Omental fat pad (tissue), 4 donors: Measurements from ENCODE around the gene TTC9B. TPM values are rescaled to one million over a fixed set of nuclear protein-coding genes. Genes with fewer than 3 reads are reported as not detected.

ENCODE experiments used
- ATAC-seq: fragments of 150-250 bp; one replicate; pipeline ENCODE4 v1.9.1; 2016; ENCODE audit warnings: mild to moderate bottlenecking, moderate library complexity; ENCODE audit not compliant: low FRiP score
- DNase-seq: peaks from one replicate; pipeline ENCODE4 v3.0.0-alpha.2; 2019; ENCODE audit warnings: low spot score
- total RNA-seq, 4 donors: library from RNA; depleted of rRNA; stranded (reverse); fragments of >200 nt; gene quantifications; one replicate each; pipeline ENCODE4 v1.1.0, GENCODE V29; 2016
- TF ChIP-seq, protein P1 (sequence below), 3 donors: fragments of 450-650 bp; IDR thresholded peaks; one replicate each; pipeline ENCODE4 v1.5.1; 2016 to 2017; ENCODE audit warnings: antibody characterized with exemption in 3 of 3, mild to moderate bottlenecking in 3 of 3, moderate library complexity in 2 of 3

Gene TTC9B
- total RNA-seq, 4 donors from 2014 or later = 0.28 TPM; not detected in 3

DNA sequence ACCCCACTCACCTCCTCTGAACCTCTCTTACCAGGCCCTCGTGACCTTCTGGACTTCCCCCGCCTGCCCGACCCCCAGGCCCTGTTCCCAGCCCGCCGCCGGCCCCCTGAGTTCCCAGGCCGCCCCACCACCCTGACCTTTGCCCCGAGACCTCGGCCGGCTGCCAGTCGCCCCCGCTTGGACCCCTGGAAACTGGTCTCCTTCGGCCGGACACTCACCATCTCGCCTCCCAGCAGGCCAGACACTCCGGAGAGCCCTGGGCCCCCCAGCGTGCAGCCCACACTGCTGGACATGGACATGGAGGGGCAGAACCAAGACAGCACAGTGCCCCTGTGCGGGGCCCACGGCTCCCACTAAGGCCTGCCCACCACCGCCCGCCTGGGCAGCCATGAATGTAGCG lies 3.2 kb downstream of the TTC9B start:
- no peak for ATAC-seq
- TF ChIP-seq, protein P1, sequence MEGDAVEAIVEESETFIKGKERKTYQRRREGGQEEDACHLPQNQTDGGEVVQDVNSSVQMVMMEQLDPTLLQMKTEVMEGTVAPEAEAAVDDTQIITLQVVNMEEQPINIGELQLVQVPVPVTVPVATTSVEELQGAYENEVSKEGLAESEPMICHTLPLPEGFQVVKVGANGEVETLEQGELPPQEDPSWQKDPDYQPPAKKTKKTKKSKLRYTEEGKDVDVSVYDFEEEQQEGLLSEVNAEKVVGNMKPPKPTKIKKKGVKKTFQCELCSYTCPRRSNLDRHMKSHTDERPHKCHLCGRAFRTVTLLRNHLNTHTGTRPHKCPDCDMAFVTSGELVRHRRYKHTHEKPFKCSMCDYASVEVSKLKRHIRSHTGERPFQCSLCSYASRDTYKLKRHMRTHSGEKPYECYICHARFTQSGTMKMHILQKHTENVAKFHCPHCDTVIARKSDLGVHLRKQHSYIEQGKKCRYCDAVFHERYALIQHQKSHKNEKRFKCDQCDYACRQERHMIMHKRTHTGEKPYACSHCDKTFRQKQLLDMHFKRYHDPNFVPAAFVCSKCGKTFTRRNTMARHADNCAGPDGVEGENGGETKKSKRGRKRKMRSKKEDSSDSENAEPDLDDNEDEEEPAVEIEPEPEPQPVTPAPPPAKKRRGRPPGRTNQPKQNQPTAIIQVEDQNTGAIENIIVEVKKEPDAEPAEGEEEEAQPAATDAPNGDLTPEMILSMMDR (IDR thresholded peaks at IDR 0.05) = no peak
- no peak for DNase-seq

DNA sequence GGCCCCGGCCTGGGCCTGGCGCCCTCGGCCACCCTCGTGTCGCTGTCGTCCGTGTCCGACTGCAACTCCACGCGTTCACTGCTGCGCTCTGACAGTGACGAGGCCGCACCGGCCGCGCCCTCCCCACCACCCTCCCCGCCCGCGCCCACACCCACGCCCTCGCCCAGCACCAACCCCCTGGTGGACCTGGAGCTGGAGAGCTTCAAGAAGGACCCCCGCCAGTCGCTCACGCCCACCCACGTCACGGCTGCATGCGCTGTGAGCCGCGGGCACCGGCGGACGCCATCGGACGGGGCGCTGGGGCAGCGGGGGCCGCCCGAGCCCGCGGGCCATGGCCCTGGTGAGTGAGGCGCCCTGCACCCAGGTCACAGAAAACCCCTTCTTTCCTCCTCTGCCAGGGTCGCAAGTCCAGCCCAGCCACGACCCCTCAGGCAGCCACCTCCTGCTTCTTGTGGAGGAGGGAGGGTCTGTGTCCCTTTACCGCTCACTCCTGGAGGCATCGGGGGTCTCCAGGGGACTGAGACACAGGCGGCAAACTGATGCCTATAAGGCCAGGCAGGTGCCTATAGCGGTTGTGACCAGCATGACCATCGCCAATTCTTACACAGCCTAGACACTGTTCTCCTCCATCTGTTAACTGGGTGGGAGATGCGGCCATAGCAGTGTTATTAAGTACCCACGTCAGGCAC lies 4.2 kb downstream of the TTC9B start:
- ATAC-seq (no peak), DNase-seq (no peak)
- TF ChIP-seq, protein P1 (IDR thresholded peaks at IDR 0.05) = no peak

DNA sequence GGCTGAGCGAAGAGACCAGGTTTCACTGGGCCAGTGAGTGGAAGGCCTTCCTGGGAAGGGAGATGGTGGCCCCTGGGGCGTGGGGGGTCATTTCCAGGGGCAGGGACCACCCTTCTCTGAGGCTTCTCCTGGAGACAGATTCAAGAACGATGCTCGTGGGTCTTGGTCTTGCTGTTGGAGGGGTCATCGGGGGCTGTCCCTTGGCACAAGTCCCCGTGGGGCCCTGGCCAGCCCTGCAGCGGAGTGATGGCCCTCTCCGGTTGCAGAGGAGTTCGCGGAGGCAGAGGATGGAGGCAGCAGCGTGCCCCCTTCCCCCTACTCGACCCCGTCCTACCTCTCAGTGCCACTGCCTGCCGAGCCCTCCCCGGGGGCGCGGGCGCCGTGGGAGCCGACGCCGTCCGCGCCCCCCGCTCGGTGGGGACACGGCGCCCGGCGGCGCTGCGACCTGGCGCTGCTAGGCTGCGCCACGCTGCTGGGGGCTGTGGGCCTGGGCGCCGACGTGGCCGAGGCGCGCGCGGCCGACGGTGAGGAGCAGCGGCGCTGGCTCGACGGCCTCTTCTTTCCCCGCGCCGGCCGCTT lies 4.8 kb downstream of the TTC9B start:
- DNase-seq (no peak), ATAC-seq (no peak)
- TF ChIP-seq, protein P1 (IDR thresholded peaks at IDR 0.05) = no peak

DNA sequence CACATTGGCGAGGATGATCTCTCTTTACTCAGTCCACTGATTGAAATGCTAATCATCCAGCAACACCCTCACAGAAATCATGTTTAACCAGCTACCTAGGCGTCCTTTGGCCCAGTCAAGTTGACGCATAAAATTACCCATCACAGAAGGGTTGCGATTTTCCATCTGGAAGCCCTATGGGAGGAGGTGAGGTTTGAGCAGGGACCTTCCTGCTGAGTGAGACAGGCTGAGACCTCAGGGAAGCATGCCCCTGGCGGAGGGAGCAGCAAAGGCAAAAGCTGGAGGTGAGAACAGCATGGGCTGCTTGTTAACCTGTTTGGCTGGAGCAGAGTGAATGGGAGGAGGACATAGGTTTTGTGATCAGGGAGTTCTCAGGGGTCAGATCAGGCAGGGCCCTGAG lies 7.3 kb downstream of the TTC9B start:
- TF ChIP-seq, protein P1 (IDR thresholded peaks at IDR 0.05) = no peak
- DNase-seq (no peak), ATAC-seq (no peak)

DNA sequence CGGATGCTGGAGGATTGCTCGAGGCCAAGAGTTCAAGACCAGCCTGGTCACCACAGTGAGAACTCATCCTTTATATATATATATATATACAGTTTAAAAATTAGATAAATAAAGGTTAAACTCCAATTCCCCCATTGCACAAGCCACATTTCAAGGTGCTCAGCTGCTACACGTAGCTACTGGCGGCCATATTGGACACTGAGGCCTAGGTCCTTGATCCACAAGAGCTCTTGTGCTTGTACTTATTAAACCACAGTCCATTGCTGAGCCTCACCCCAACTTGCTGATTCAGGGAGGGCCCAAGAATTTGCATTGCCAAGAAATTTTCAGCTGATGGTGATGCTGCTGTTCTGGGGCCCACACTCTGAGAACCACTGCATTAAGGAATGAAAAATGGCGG lies 9.6 kb downstream of the TTC9B start:
- DNase-seq = no peak
- ATAC-seq = no peak
- TF ChIP-seq, protein P1 (IDR thresholded peaks at IDR 0.05) = no peak

DNA sequence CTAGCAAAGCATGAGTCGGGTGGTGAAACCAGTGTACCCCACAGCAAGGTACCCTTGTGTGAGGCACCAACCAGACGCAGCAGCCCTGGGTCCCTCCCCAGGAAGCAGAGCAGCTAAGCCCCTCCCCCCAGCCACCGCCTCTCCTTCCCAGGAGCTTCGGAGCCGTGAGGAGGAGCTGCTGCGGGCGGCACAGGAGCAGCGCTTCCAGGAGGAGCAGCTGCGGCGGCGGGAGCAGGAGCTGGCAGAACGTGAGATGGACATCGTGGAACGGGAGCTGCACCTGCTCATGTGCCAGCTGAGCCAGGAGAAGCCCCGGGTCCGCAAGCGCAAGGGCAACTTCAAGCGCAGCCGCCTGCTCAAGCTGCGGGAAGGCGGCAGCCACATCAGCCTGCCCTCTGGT lies 12.4 kb downstream of the TTC9B start:
- DNase-seq (no peak), ATAC-seq (no peak)
- TF ChIP-seq, protein P1 (IDR thresholded peaks at IDR 0.05) = no peak

DNA sequence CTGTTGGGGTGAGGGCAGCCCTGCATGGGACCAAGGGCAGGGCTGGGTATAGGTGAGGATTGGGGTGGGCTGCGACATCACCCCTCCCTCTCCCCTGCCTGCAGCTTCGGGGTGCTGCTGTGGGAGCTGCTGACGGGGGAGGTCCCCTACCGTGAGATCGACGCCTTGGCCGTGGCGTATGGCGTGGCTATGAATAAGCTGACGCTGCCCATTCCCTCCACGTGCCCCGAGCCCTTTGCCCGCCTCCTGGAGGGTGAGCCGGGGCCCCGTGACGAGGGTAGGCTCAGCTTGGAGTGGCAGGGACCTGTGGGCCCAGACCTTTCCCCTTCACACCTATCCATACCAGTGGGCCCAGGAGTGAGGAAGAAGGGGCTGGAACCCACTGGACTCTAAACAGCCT lies 13.8 kb downstream of the TTC9B start:
- TF ChIP-seq, protein P1 (IDR thresholded peaks at IDR 0.05) = no peak
- no peak for ATAC-seq
- no peak for DNase-seq
